Measurements from ENCODE around the gene MMP27.

DNA sequence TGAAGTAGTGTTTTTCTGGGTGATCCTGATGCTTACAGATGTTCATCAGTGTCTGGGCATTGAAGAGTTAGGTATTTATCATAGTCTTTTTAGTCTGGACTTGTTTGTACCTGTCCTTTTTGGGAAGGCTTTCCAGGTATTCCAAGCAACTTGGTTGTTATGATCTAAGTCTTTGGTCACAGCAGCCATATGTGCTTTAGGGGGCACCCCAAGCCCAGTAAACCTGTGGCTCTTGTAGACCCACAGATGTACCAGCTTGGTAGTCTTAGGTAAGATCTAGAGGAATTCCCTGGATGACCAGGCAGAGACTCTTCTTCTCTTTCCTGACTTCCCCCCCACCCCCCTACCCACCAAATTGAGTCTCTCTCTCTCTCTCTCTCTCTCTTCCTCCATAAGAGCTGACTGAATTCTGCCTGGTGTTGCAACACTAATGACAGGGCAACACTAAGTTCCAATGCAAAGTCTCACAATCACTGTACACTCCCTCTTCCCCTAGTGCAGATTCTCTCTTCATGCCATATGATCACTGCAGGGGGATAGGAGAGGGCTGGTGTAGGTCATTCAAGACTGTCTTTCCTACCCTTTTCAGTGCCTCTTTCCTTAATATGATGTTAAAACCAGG is 43.6 kb upstream of the MMP27 start:
- TF ChIP-seq CTCF (IDR thresholded peaks at IDR 0.05): no peak
- TF ChIP-seq POLR2A (IDR thresholded peaks at IDR 0.05): no peak

Measured in upper lobe of left lung (tissue), 4 donors.